Calu3 (cell line): ENCODE results near the gene RTN4R. TPM values are rescaled to one million over a fixed set of nuclear protein-coding genes. Genes with fewer than 3 reads are reported as not detected.

Experiments used
- BruUV-seq: library from RNA; stranded (reverse); fragments of 400-500 nt; replicated peaks from 2 replicates; lab custom pipeline; 2021; lab: Mats Ljungman, UMichigan
- CTCF ChIA-PET: fragments of 300-600 bp; sonication (Branson Sonifier 250); formaldehyde crosslinking; loops from one replicate; lab custom pipeline; 2022; ENCODE audit warnings: antibody characterized with exemption; lab: Charles Lee
- DNase-seq: peaks from one replicate; pipeline ENCODE4 v3.0.0; 2022
- H3K27ac Mint-ChIP-seq: one replicate; pipeline ENCODE4 v1.8.0; 2022; ENCODE audit warnings: mixed read lengths; ENCODE audit not compliant: unreplicated experiment
- H3K27me3 Mint-ChIP-seq: one replicate; pipeline ENCODE4 v1.8.0; 2022; ENCODE audit warnings: mixed read lengths; ENCODE audit not compliant: unreplicated experiment
- H3K36me3 Mint-ChIP-seq: one replicate; pipeline ENCODE4 v1.8.0; 2022; ENCODE audit warnings: mild to moderate bottlenecking, moderate library complexity, mixed read lengths; ENCODE audit not compliant: insufficient read depth, unreplicated experiment
- H3K4me1 Mint-ChIP-seq: one replicate; pipeline ENCODE4 v1.8.0; 2022; ENCODE audit warnings: mild to moderate bottlenecking, low read depth, mixed read lengths; ENCODE audit not compliant: unreplicated experiment
- H3K4me3 Mint-ChIP-seq: one replicate; pipeline ENCODE4 v1.8.0; 2022; ENCODE audit warnings: mild to moderate bottlenecking, low read depth, moderate library complexity, mixed read lengths; ENCODE audit not compliant: unreplicated experiment
- H3K9me3 Mint-ChIP-seq: one replicate; pipeline ENCODE4 v1.8.0; 2022; ENCODE audit warnings: low read depth, mixed read lengths; ENCODE audit not compliant: unreplicated experiment
- CTCF ChIP-seq: fragments of 200-600 bp; IDR thresholded peaks from one replicate; pipeline ENCODE4 v1.8.0; 2022; ENCODE audit warnings: antibody characterized with exemption; ENCODE audit not compliant: unreplicated experiment
- intact Hi-C: fragments of 100-400 bp; cut with micrococcal nuclease; formaldehyde crosslinking; loops from one replicate; pipeline ENCODE4 v1.10.0; 2022; ENCODE audit not compliant: unreplicated experiment
- total RNA-seq: library from RNA; stranded (reverse); gene quantifications from 2 replicates; pipeline ENCODE4 v1.2.3, GENCODE V29; 2022

Gene RTN4R
- total RNA-seq, 1 experiment from 2014 or later: 4.1 TPM

- H3K36me3 Mint-ChIP-seq: no peaks in the 10 kb centered on the region
- H3K4me3 Mint-ChIP-seq: no peak overlapping the region
- BruUV-seq: no TSS peak
- intact Hi-C loops: no loop called here
- H3K27ac Mint-ChIP-seq: no peak overlapping the region
- no peak for DNase-seq
- CTCF ChIA-PET: interaction anchor here (0.7 kb wide), 1 partner anchor 11 kb away, joined by 3 read pairs; no protein-coding TSS in a partner anchor
- TF ChIP-seq CTCF: no peak
- no peaks in the 10 kb centered on the region for H3K27me3 Mint-ChIP-seq
- peaks cover under 1% of the 10 kb centered on the region for H3K4me1 Mint-ChIP-seq
- H3K9me3 Mint-ChIP-seq: no peaks in the 10 kb centered on the region
Measured at GRCh38 chr22:20197407-20198030, 70.6 kb downstream of the RTN4R start.

- Mint-ChIP-seq H3K4me1 (no peaks in the 10 kb centered on the region), H3K9me3 (no peaks in the 10 kb centered on the region), H3K27ac (no peak overlapping the region), H3K36me3 (no peaks in the 10 kb centered on the region), H3K4me3 (no peak overlapping the region), H3K27me3 (peaks cover 4% of the 10 kb centered on the region)
- DNase-seq: no peak
- no TSS peak for BruUV-seq
- intact Hi-C loops: no loop called here
- TF ChIP-seq CTCF: no peak
- CTCF ChIA-PET: no interaction called here
Measured at GRCh38 chr22:20196094-20196842, 71.8 kb downstream of the RTN4R start.

DNA sequence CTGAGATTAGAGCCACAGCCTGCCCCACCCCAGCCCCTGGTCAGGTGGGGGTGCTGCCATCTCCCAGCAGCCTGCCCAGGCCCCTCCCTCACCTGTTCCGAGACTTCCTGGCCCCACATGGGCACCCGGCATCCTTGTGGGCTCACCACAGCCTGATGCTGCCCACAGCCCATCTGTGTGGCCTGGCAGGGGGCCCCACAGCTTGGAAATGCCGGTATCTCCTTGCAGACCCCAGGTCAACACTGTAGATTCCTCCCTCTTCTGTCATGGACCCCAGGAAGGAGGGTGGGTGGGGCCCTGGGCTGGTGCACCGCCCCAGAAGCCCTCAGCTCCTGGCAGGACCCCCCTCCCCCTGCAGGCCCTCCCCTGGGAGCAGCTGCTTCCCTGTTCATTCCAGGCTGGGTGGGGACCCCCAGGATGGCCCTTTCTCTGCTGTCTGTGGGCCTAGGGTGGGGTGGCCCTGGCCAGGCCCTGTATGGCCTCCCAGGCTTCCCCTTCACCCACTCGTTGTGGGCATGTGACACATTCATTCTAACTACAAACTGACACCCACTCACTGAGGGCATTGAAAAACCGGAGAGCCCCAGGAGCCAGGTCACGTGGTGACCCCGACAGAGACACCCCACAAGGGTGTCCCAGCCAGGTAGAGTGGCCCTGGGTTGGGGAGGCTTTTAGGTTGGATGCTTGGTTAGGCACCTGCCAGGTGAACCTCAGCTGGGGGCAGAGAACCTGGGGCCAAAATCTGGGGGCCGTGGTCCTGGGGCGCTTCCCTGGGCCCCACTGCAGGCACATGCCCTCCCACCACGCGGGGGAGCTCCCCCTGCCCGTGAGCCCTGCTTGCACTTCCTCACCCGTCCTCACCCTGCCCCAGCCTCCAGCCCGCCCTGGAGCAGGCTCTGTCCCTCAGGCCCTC is 73.2 kb downstream of the RTN4R start:
- H3K27me3 Mint-ChIP-seq: peaks cover 18% of the 10 kb centered on the region
- no peak for DNase-seq
- no peaks in the 10 kb centered on the region for H3K9me3 Mint-ChIP-seq
- H3K4me3 Mint-ChIP-seq: no peak overlapping the region
- no peak for TF ChIP-seq CTCF
- H3K36me3 Mint-ChIP-seq: no peaks in the 10 kb centered on the region
- intact Hi-C loops: no loop called here
- CTCF ChIA-PET: no interaction called here
- no peak overlapping the region for H3K27ac Mint-ChIP-seq
- H3K4me1 Mint-ChIP-seq: no peaks in the 10 kb centered on the region
- no TSS peak for BruUV-seq

DNA sequence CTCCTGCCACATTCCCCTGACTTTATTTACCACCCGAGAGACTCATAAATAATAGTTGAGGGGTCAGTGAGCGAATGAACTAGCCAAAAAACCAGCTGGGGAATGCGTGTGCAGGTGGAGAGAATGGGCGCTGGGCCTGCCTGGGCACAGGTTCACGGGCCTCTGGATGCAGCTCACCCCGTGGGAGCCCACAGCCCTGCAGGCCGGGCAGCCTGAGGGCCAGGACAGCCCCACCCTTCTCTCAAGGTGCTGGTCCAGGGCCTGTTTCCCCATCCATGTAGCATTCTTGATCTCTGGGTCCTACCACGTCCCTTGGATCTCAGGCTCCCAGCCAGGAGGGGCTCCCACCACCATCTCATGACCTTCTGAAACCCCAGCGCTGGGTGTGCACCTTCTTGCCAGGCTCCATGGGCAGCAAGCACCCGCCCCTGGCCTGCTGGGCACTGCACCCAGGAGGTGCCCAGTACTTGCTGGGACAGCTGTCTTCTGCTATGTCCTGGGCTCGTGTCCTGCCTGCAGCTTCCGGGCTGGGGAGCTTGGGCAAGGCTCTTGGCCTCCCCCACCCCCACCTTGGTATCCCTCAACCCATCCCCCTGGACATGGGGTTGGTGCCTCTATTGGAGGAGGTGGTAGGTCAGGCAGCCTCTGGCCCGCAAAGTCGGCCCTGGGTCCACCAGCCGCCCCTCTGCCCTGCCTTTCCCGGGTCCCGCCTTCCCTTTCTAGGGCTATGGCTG is 74.2 kb downstream of the RTN4R start:
- Mint-ChIP-seq H3K4me3 (no peak overlapping the region), H3K27ac (no peak overlapping the region), H3K27me3 (peaks cover 24% of the 10 kb centered on the region), H3K4me1 (no peaks in the 10 kb centered on the region), H3K36me3 (no peaks in the 10 kb centered on the region), H3K9me3 (no peaks in the 10 kb centered on the region)
- no TSS peak for BruUV-seq
- intact Hi-C loops: no loop called here
- CTCF ChIA-PET: no interaction called here
- no peak for TF ChIP-seq CTCF
- no peak for DNase-seq
